NCI-H2107 treated with DMSO at 0.1 percent for 48 hours (cell line): ENCODE results near the gene TEKT1.
"Not testable (repeated sequence)": the region's sequence is repeated elsewhere in the genome, so short reads cannot be mapped to it uniquely, and the experiment has no call there.

Experiments used
- DNase-seq: peaks from one replicate; lab custom pipeline; 2025; ENCODE audit not compliant: unreplicated experiment; lab: John Stamatoyannopoulos, UW

The TEKT1 gene

GRCh38 chr17:6831661-6832263, at the start of gene TEKT1:
TEKT1 (minus strand) TSS chr17:6831729; CDS start chr17:6830376, 1,353 bp downstream.
- DNase-seq = no peak

- not testable (repeated sequence) for DNase-seq
Observed at GRCh38 chr17:6879221-6879975, 47.9 kb upstream of the TEKT1 start.

DNA sequence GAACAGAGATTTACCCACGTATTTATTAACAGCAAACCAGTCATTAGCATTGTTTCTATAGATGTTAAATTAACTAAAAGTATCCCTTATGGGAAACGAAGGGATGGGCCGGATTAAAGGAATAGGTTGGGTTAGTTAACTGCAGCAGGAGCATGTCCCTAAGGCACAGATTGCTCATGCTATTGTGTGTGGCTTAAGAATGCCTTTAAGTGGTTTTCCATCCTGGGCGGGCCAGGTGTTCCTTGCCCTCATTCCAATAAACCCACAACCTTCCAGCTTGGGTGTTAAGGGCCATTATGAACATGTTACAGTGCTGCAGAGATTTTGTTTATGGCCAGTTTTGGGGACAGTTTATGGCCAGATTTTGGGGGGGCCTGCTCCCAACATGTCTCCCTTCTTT, 43.7 kb upstream of the TEKT1 start:
- not testable (repeated sequence) for DNase-seq

GRCh38 chr17:6872936-6873335, 41.4 kb upstream of the TEKT1 start:
- no peak for DNase-seq

DNA sequence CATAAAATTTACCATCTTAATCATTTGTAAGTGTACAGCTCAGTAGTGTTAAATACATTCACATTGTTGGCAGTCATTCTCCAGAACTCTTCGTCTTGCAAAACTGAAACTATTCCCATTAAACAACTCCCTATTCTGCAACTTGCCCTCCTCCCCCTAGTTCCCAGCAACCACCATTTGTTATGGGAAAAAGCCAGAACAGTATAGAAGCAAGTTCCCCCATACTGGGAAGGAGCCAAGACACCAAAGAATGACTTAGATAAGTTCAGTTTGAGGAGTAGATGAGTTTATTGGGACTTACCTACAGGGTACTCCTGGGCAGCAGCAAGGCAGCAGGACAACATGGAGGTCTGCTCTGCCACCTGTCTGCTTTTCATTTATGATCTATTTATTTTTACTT, 39.3 kb upstream of the TEKT1 start:
- no peak for DNase-seq

DNA sequence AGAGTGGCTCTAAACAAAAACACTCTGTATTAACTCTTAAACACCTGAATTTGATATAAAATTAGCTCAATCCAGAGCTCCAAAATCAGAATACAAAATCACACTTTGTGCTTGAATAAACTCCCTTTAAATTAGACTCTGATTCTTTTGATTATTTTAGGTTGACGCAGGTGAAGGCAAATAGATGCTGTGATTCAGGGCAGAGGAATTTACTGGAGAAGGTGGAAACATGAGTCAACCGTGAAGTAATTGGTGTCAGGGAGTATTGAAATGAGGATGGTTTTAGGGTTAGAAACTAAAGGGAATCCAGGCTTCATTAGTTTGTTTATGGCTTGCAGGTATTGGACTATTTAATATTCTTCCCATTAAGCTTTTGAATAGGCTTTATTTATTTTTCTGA, 37.1 kb upstream of the TEKT1 start:
- no peak for DNase-seq

GRCh38 chr17:6867849-6868248, 36.3 kb upstream of the TEKT1 start:
- no peak for DNase-seq

GRCh38 chr17:6862825-6863224, 31.3 kb upstream of the TEKT1 start:
- DNase-seq = no peak

DNA sequence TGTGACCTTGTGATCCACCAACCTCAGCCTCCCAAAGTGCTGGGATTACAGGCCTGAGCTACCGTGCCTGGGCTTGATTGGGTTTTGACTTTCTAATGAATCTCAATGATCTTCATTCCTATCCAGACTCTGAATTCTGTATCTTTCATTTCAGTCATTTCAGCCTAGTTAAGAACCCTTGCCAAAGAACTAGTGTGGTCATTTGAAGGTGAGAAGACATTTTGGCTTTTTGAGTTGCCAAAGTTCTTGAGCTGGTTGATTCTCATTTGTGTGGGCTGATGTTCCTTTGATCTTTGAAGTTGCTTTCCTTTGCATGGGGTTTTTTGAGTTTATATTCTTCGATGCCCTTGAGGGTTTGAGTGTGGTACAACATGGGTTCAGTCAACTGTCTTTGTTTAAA, 30.6 kb upstream of the TEKT1 start:
- no peak for DNase-seq

GRCh38 chr17:6857904-6858303, 26.4 kb upstream of the TEKT1 start:
- no peak for DNase-seq

GRCh38 chr17:6857336-6857735, 25.8 kb upstream of the TEKT1 start:
- DNase-seq = no peak

GRCh38 chr17:6856051-6856450, 24.5 kb upstream of the TEKT1 start:
- DNase-seq = no peak

- peak; percentile 5 for DNase-seq
Observed at GRCh38 chr17:6853764-6854442, 22.4 kb upstream of the TEKT1 start.

DNA sequence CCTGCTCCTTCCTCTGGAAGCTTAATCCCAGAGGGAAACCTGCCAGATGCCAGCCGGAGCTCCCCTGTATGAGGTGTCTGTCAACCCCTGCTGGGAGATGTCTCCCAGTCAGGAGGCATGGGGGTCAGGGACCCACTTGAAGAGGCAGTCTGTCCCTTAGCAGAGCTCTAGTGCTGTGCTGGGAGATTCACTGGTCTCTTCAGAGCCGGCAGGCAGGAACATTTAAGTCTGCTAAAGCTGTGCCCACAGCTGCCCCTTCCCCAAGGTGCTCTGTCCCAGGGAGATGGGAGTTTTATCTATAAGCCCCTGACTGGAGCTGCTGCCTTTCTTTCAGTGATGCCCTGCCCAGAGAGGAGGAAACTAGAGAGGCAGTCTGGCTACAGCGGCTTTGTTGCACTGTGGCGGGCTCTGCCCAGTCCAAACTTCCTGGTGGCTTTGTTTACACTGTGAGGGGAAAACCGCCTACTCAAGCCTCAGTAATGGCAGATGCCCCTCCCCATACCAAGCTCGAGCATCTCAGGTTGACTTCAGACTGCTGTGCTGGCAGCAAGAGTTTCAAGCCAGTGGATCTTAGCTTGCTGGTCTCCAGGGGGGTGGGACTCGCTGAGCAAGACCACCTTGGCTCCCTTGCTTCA, 17.1 kb upstream of the TEKT1 start:
- DNase-seq = not testable (repeated sequence)

- DNase-seq = not testable (repeated sequence)
Observed at GRCh38 chr17:6846138-6846537, 14.6 kb upstream of the TEKT1 start.

DNA sequence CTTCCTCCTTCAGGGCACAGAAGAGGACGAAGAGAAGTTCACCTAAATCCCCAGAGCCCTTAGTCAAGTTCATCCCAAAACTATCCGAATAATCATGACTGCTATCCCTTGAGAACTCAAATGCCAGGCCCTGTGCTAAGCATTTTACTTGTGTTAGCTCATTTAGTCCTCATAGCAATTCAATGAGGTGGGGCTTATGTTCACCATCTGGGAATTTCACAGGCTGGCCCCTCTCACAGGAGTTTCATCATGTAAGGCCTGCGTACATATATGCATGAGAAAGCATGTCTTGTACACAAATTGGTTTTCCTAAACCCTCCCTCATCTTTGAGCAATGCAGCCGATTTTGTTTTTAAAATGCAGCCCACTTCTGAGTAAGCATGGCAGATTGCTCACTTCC, 12.9 kb upstream of the TEKT1 start:
- not testable (repeated sequence) for DNase-seq

- DNase-seq = peak; percentile 31
Observed at GRCh38 chr17:6843241-6843880, 11.8 kb upstream of the TEKT1 start.

GRCh38 chr17:6841769-6842168, 10.2 kb upstream of the TEKT1 start:
- DNase-seq = not testable (repeated sequence)

- no peak for DNase-seq
Observed at GRCh38 chr17:6830383-6830986, 1.0 kb downstream of the TEKT1 start.

DNA sequence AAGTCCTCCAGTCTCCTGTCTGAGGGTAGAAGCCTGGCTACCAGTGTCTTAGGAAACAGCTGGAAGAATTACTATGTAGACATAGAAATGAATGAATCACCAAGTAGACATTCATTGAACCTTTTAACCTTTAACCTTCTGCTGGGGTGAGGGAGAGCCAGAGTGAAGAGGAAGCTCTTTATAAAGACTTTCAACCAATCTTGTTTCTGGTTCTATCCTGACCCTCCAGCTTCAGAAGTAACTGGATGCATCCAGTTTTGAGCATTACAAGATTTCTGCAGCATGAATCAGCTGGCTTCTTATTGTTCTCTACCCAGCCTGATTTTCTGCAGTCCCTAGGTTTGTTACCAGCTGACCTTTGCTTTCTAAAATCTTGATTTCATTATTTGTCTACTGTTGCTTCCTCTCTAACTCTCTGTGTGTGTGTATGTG, 8.5 kb downstream of the TEKT1 start:
- DNase-seq = no peak

GRCh38 chr17:6818938-6819337, 12.6 kb downstream of the TEKT1 start:
- no peak for DNase-seq
